GM23248 (cell line): ENCODE measurements around the gene RNF150. TPM values are rescaled to one million over a fixed set of nuclear protein-coding genes. Genes with fewer than 3 reads are reported as not detected.
A peak's percentile ranks its signal among the peaks of the same experiment; 100 is the strongest.

ENCODE experiments used
- DNase-seq: peaks from one replicate; pipeline ENCODE4 v3.0.0-alpha.2; 2015
- H2AFZ ChIP-seq: fragments of 200-600 bp; sonication (generic); 2 replicates; pipeline ENCODE4 v1.6.1; 2016; ENCODE audit warnings: antibody characterized with exemption
- H3F3A ChIP-seq: fragments of 200-600 bp; sonication (generic); 2 replicates; pipeline ENCODE4 v1.6.1; 2016; ENCODE audit warnings: mild to moderate bottlenecking, antibody characterized with exemption, mixed run types; ENCODE audit not compliant: insufficient read depth
- H3K27ac ChIP-seq: fragments of 200-600 bp; sonication (generic); 2 replicates; pipeline ENCODE4 v1.5.1; 2016; ENCODE audit warnings: mild to moderate bottlenecking
- H3K27me3 ChIP-seq: fragments of 200-600 bp; sonication (generic); replicated peaks from 2 replicates; pipeline ENCODE4 v1.6.1; 2016; ENCODE audit warnings: mild to moderate bottlenecking; ENCODE audit not compliant: insufficient read depth
- H3K36me3 ChIP-seq: fragments of 200-600 bp; sonication (generic); 2 replicates; pipeline ENCODE4 v1.6.1; 2016; ENCODE audit warnings: low read depth, mild to moderate bottlenecking
- H3K4me1 ChIP-seq: fragments of 200-600 bp; sonication (generic); 2 replicates; pipeline ENCODE4 v1.6.1; 2016; ENCODE audit warnings: mild to moderate bottlenecking; ENCODE audit not compliant: insufficient read depth
- H3K4me2 ChIP-seq: fragments of 200-600 bp; sonication (generic); one replicate; pipeline ENCODE4 v1.6.1; 2016; ENCODE audit warnings: mild to moderate bottlenecking; ENCODE audit not compliant: unreplicated experiment
- H3K4me3 ChIP-seq: fragments of 200-600 bp; sonication (generic); 2 replicates; pipeline ENCODE4 v1.5.1; 2016; ENCODE audit warnings: mild to moderate bottlenecking
- H3K79me2 ChIP-seq: fragments of 200-600 bp; sonication (generic); 2 replicates; pipeline ENCODE4 v1.6.1; 2016; ENCODE audit warnings: mild to moderate bottlenecking; ENCODE audit not compliant: insufficient read depth
- H3K9ac ChIP-seq: fragments of 200-600 bp; sonication (generic); 2 replicates; pipeline ENCODE4 v1.6.1; 2016; ENCODE audit warnings: mild to moderate bottlenecking
- H3K9me2 ChIP-seq: fragments of 200-600 bp; sonication (generic); 2 replicates; pipeline ENCODE4 v1.6.1; 2016; ENCODE audit warnings: mixed run types, mild to moderate bottlenecking, moderate library complexity; ENCODE audit not compliant: insufficient read depth
- H3K9me3 ChIP-seq: fragments of 200-600 bp; sonication (generic); one replicate; pipeline ENCODE4 v1.6.1; 2017; ENCODE audit warnings: low read depth
- H4K20me1 ChIP-seq: fragments of 200-600 bp; sonication (generic); 2 replicates; pipeline ENCODE4 v1.6.0; 2016; ENCODE audit not compliant: insufficient read depth
- EZH2 ChIP-seq: fragments of 200-600 bp; sonication (generic); IDR thresholded peaks from 2 replicates; pipeline ENCODE4 v1.6.1; 2018; ENCODE audit warnings: antibody characterized with exemption, mild to moderate bottlenecking; ENCODE audit not compliant: insufficient read depth, poor library complexity, severe bottlenecking
- EZH2phosphoT487 ChIP-seq: fragments of 200-600 bp; sonication (generic); IDR thresholded peaks from 2 replicates; pipeline ENCODE4 v1.6.1; 2018; ENCODE audit warnings: antibody characterized with exemption, moderate library complexity, mild to moderate bottlenecking, low read depth; ENCODE audit not compliant: insufficient read depth
- WGBS, 2 experiments: methylation state at CpG; one replicate each; pipeline ENCODE4 v1.1.6; 2015 to 2017; ENCODE audit warnings: low lambda C conversion rate in 2 of 2, low coverage in 1 of 2; ENCODE audit errors: missing lambda C conversion rate in 2 of 2; 5-methylcytosine and 5-hydroxymethylcytosine counted together
- in situ Hi-C: fragments of 300-500 bp; cut with MboI; formaldehyde crosslinking; loops from 2 replicates; pipeline ENCODE4 v1.15.0; 2020
- polyA plus RNA-seq: library from polyadenylated mRNA; unstranded; fragments of >200 nt; fragmentation: Nextera tagmentation; extraction: Ambion mirVana; gene quantifications from 2 replicates; pipeline ENCODE4 v1.2.1, GENCODE V29; 2016
- total RNA-seq: library from RNA; depleted of rRNA; stranded (reverse); fragments of >200 nt; shearing (Covaris generic); gene quantifications from 2 replicates; pipeline ENCODE4 v1.2.3, GENCODE V29; 2014

Gene RNF150
- total and polyA plus RNA-seq, 2 experiments from 2014 or later: 4.8 to 10.5 TPM

GRCh38 chr4:141101511-141101910, 31.8 kb downstream of the RNF150 start:
- Histone ChIP-seq H3K9ac (no peak overlapping the region), H3K4me2 (no peak overlapping the region), H3K9me3 (no peaks in the 10 kb centered on the region), H4K20me1 (no peaks in the 10 kb centered on the region), H3K4me1 (peaks cover 23% of the 10 kb centered on the region), H2AFZ (no peak overlapping the region), H3K9me2 (0 out of 2 replicates have a peak, but pooled peaks cover 6% of the 10 kb centered on the region), H3K4me3 (no peak overlapping the region), H3K27ac (no peak overlapping the region), H3F3A (peaks cover 8% of the 10 kb centered on the region; the same call in 1 of the 2 replicates), H3K27me3 (no peaks in the 10 kb centered on the region), H3K36me3 (no peaks in the 10 kb centered on the region), H3K79me2 (no peaks in the 10 kb centered on the region)
- 57 to 64% methylated on average over 4 of the region's 4 CpGs for WGBS, 2 experiments
- no peak for DNase-seq
- TF ChIP-seq EZH2phosphoT487: no peak
- no peak for TF ChIP-seq EZH2
- in situ Hi-C loops: no loop called here

GRCh38 chr4:141099326-141099725, 33.9 kb downstream of the RNF150 start:
- Histone ChIP-seq H3K9me3 (no peaks in the 10 kb centered on the region), H3K79me2 (no peaks in the 10 kb centered on the region), H3F3A (peaks cover 8% of the 10 kb centered on the region; the same call in 1 of the 2 replicates), H4K20me1 (no peaks in the 10 kb centered on the region), H3K9me2 (0 out of 2 replicates have a peak, but pooled peaks cover 6% of the 10 kb centered on the region), H3K4me3 (no peak overlapping the region), H3K27me3 (no peaks in the 10 kb centered on the region), H2AFZ (no peak overlapping the region; the same call in 1 of the 2 replicates), H3K36me3 (no peaks in the 10 kb centered on the region), H3K9ac (no peak overlapping the region), H3K27ac (no peak overlapping the region), H3K4me1 (peaks cover 23% of the 10 kb centered on the region), H3K4me2 (no peak overlapping the region)
- whole genome bisulfite sequencing, 2 experiments: 60 to 72% methylated on average over 1 of the region's 1 CpG
- peak; percentile 61 for DNase-seq
- TF ChIP-seq EZH2phosphoT487: no peak
- no peak for TF ChIP-seq EZH2
- in situ Hi-C loops: no loop called here

DNA sequence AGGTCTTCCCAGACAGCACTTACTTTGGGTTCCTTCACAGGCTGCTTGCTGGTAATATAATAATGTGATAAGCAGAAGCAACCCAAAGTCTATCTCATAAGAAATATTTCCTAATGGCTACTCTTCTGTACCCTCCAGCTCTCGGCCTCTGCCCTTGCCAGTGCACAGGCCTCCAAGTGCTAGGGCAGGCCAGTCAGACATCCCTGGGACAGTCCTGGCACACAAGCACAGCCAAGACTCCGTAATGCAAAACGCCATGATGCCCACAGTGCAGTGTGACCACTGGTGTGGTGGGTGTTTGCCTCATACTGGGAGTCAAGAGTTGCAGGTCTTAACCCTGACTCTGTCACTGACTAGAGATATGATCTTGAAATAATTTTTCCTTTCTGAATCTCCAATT, 35.1 kb downstream of the RNF150 start:
- H3K4me2 ChIP-seq: no peak overlapping the region
- 0 out of 2 replicates have a peak, but pooled peaks cover 6% of the 10 kb centered on the region for H3K9me2 ChIP-seq
- no peaks in the 10 kb centered on the region for H3K36me3 ChIP-seq
- no peak overlapping the region for H3K4me3 ChIP-seq
- 65 to 68% methylated on average over 3 of the region's 3 CpGs for WGBS, 2 experiments
- H3K27me3 ChIP-seq: no peaks in the 10 kb centered on the region
- no peak for TF ChIP-seq EZH2phosphoT487
- no peak for TF ChIP-seq EZH2
- H3K79me2 ChIP-seq: no peaks in the 10 kb centered on the region
- DNase-seq: no peak
- no peaks in the 10 kb centered on the region for H3K9me3 ChIP-seq
- H3K4me1 ChIP-seq: peaks cover 23% of the 10 kb centered on the region
- H3F3A ChIP-seq: peaks cover 8% of the 10 kb centered on the region; the same call in 1 of the 2 replicates
- no peaks in the 10 kb centered on the region for H4K20me1 ChIP-seq
- in situ Hi-C loops: no loop called here
- H3K27ac ChIP-seq: no peak overlapping the region
- H2AFZ ChIP-seq: no peak overlapping the region
- H3K9ac ChIP-seq: no peak overlapping the region

DNA sequence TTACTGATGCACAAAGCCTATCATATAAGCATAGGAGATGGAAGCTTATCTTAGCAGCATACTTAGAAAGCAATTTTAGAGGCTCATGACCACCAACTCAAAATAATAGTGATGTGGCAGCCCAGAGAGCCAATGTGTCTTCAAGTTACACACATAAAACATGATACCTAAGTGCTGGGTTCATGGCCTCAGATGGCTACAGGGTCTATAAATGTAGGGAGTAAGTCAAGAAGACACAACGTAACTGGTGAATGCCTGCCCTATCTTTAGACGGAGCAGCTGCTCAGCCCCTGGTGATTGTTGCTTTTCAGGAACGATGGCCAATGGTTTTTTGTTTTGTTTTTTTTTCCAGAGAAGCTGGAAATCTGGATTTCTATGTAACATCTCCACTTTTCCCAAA, 42.8 kb downstream of the RNF150 start:
- H3K9me2 ChIP-seq: no peaks in the 10 kb centered on the region
- no peaks in the 10 kb centered on the region for H3K79me2 ChIP-seq
- no peak for DNase-seq
- H3K4me2 ChIP-seq: no peak overlapping the region
- H3K27ac ChIP-seq: no peak overlapping the region
- H3K36me3 ChIP-seq: no peaks in the 10 kb centered on the region
- no peak overlapping the region for H3K4me3 ChIP-seq
- WGBS, 2 experiments: 30 to 34% methylated on average over 3 of the region's 3 CpGs
- no peaks in the 10 kb centered on the region for H3K4me1 ChIP-seq
- H3K9ac ChIP-seq: no peak overlapping the region
- H3K27me3 ChIP-seq: no peaks in the 10 kb centered on the region
- in situ Hi-C loops: no loop called here
- TF ChIP-seq EZH2phosphoT487 (no peak), EZH2 (no peak)
- no peaks in the 10 kb centered on the region for H3K9me3 ChIP-seq
- no peaks in the 10 kb centered on the region for H3F3A ChIP-seq
- no peaks in the 10 kb centered on the region for H4K20me1 ChIP-seq
- no peak overlapping the region for H2AFZ ChIP-seq

DNA sequence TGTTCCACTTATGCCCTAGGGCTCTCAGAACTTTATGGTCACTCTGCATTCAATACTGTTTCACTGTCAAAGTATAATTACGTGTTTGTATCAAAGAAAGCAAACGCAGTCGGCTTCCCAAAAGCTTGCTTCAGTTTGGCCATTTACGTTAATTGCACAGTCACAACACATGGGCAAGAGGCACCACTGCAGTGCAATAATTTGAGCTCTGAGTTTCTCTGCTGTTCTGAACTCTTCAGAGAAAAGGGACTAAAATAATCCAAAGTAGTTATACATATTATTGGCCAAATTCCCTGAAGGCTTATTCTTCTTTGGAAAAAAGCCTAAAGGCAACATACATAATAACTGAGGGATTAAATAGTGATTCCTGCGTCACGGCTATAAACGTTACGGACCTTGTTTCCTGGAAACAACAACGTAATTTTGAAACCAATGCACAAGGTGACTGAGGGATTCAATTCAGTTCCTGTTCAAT, 51.3 kb downstream of the RNF150 start:
- in situ Hi-C loops: no loop called here
- Histone ChIP-seq H3F3A (no peaks in the 10 kb centered on the region), H3K9me2 (no peaks in the 10 kb centered on the region), H3K27me3 (no peaks in the 10 kb centered on the region), H3K4me2 (peak overlapping the region; percentile 62), H2AFZ (peak overlapping the region; percentile 50), H3K27ac (no peak overlapping the region), H3K36me3 (no peaks in the 10 kb centered on the region), H3K9ac (no peak overlapping the region), H4K20me1 (no peaks in the 10 kb centered on the region), H3K9me3 (no peaks in the 10 kb centered on the region), H3K4me1 (peaks cover 6% of the 10 kb centered on the region; the same call in 1 of the 2 replicates), H3K4me3 (peak overlapping the region; percentile 50), H3K79me2 (no peaks in the 10 kb centered on the region)
- 46 to 49% methylated on average over 9 of the region's 9 CpGs for WGBS, 2 experiments
- TF ChIP-seq EZH2phosphoT487: no peak
- TF ChIP-seq EZH2: no peak
- DNase-seq: peak; percentile 19
